ENCODE results near the gene SCGB3A1. TPM values are rescaled to one million over a fixed set of nuclear protein-coding genes. Genes with fewer than 3 reads are reported as not detected.

SCGB3A1 gene
- total RNA-seq, 2 donors from 2014 or later: not detected

- Histone ChIP-seq H3K4me1 (ENCODE audit: control insufficient read depth in 1 of 2, low read depth in 2 of 2) (no peaks in the 10 kb centered on the region), H3K27me3 (replicated peaks; ENCODE audit: insufficient read depth) (no peaks in the 10 kb centered on the region), H3K27ac (no peak overlapping the region), H3K4me3 (no peak overlapping the region), H3K36me3 (no peaks in the 10 kb centered on the region), H3K9me3 (no peaks in the 10 kb centered on the region)
- ATAC-seq (ENCODE audit: insufficient number of reproducible peaks, low FRiP score, low read depth): no peak
- DNase-seq (ENCODE audit: low spot score): no peak
- no peak for TF ChIP-seq CTCF (IDR thresholded peaks at IDR 0.05)
These were observed 20.0 kb upstream of the SCGB3A1 start for GRCh38 chr5:180611140-180611850.

DNA sequence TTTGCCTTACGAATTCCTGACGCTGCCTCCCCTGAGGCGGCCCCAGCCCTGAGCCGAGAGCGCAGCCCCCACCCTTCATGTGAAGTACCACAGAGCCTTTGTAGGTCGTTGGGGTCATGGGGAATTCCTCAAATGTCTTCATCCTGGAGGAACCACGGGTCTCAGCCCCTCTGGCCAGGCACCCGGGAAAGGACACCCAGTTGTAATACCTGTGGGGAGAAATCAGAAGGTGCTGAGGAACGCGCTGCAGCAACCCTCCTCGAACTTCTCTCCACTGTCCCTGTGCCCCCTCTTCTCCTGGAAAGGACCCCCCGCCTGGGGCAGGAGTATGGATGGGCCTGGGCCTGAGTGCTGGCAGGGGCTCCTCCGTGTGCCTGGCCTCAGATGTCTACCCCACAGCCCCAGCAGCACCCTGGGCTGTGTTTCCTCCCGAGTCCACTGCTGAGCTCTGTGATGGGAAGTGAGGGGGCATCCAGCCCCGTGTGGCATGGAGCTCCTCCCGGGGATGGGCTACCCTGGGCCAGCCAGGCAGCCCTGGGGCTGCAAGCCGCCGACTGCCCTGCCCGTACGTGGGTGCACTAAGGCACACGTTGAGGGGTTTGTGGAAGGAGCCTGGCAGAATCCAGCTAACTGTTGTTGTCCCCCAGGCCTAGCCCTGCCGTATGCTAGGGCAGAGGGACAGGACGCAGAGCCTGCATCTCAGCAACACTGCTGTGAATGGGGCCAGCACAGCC lies 18.7 kb upstream of the SCGB3A1 start:
- no peak for TF ChIP-seq CTCF (IDR thresholded peaks at IDR 0.05)
- no peak overlapping the region for H3K27ac ChIP-seq

GRCh38 chr5:180609386-180609785 lies 18.1 kb upstream of the SCGB3A1 start:
- H3K27ac ChIP-seq: no peak overlapping the region
- no peaks in the 10 kb centered on the region for H3K9me3 ChIP-seq
- TF ChIP-seq CTCF (IDR thresholded peaks at IDR 0.05): no peak
- ATAC-seq (ENCODE audit: insufficient number of reproducible peaks, low FRiP score, low read depth) (no peak), DNase-seq (ENCODE audit: low spot score) (no peak)
- no peak overlapping the region for H3K4me3 ChIP-seq
- H3K4me1 ChIP-seq (ENCODE audit: control insufficient read depth in 1 of 2, low read depth in 2 of 2): no peaks in the 10 kb centered on the region
- no peaks in the 10 kb centered on the region for H3K36me3 ChIP-seq
- H3K27me3 ChIP-seq (replicated peaks; ENCODE audit: insufficient read depth): no peaks in the 10 kb centered on the region

More for the DNA sequence above, 18.7 kb upstream of the SCGB3A1 start:
- Histone ChIP-seq H3K36me3 (no peaks in the 10 kb centered on the region), H3K9me3 (no peaks in the 10 kb centered on the region), H3K4me3 (no peak overlapping the region), H3K27me3 (replicated peaks; ENCODE audit: insufficient read depth) (no peaks in the 10 kb centered on the region), H3K4me1 (ENCODE audit: control insufficient read depth in 1 of 2, low read depth in 2 of 2) (no peaks in the 10 kb centered on the region)
- DNase-seq (ENCODE audit: low spot score): no peak
- no peak for ATAC-seq (ENCODE audit: insufficient number of reproducible peaks, low FRiP score, low read depth)

GRCh38 chr5:180608572-180609310 lies 17.4 kb upstream of the SCGB3A1 start:
- no peaks in the 10 kb centered on the region for H3K36me3 ChIP-seq
- no peaks in the 10 kb centered on the region for H3K4me1 ChIP-seq (ENCODE audit: control insufficient read depth in 1 of 2, low read depth in 2 of 2)
- no peak overlapping the region for H3K4me3 ChIP-seq
- TF ChIP-seq CTCF (IDR thresholded peaks at IDR 0.05): no peak
- DNase-seq (ENCODE audit: low spot score) (no peak), ATAC-seq (ENCODE audit: insufficient number of reproducible peaks, low FRiP score, low read depth) (no peak)
- no peaks in the 10 kb centered on the region for H3K9me3 ChIP-seq
- H3K27ac ChIP-seq: no peak overlapping the region
- H3K27me3 ChIP-seq (replicated peaks; ENCODE audit: insufficient read depth): no peaks in the 10 kb centered on the region

All from thoracic aorta (tissue), 2 donors.